Measurements from ENCODE around the gene MLLT1. TPM values are rescaled to one million over a fixed set of nuclear protein-coding genes. Genes with fewer than 3 reads are reported as not detected.

The MLLT1 gene
- total and polyA plus RNA-seq, 10 of the 15 experiments (the other 5 are each of a cell fraction or from before 2014, with no cell fraction given) = 0.16 to 61.1 (median 8.5) TPM

DNA sequence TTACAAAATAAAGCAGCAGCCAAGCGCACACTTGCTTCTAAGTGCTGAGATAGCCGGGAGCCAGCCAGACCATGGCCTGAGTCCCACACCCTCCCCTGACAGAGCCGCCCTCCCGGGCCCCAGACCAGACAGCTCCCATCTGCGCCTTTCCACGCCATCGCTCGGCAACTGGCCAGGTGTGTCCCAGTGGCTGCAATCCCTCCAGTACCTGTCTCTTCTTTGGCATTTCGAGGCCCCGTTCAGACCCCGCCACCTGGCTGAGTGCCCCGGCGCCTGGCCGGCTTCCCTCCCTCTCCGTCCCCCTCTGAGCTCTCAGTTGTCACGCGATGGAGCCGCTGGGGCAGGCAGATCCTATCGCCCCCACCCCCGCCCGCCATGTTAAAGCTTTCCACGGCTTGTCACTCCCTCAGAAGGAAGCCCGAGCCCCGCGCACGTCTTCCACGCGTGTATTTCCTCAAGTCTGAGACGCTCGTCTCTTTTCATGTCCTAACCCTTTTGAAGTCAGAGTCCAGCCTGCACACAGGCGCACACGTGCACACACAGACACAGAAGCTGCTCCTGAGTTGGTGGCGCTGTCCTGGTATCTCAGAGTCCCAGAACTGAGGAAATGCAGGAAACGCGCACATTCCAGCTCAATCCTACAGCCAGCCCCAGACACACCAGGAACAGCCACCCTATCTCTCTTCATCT lies 7.9 kb downstream of the MLLT1 start (continued):
- TF ChIP-seq, protein P1, sequence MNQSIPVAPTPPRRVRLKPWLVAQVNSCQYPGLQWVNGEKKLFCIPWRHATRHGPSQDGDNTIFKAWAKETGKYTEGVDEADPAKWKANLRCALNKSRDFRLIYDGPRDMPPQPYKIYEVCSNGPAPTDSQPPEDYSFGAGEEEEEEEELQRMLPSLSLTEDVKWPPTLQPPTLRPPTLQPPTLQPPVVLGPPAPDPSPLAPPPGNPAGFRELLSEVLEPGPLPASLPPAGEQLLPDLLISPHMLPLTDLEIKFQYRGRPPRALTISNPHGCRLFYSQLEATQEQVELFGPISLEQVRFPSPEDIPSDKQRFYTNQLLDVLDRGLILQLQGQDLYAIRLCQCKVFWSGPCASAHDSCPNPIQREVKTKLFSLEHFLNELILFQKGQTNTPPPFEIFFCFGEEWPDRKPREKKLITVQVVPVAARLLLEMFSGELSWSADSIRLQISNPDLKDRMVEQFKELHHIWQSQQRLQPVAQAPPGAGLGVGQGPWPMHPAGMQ (IDR thresholded peaks at IDR 0.05; ENCODE audit: borderline replicate concordance) = no peak
- TF ChIP-seq, protein P2, sequence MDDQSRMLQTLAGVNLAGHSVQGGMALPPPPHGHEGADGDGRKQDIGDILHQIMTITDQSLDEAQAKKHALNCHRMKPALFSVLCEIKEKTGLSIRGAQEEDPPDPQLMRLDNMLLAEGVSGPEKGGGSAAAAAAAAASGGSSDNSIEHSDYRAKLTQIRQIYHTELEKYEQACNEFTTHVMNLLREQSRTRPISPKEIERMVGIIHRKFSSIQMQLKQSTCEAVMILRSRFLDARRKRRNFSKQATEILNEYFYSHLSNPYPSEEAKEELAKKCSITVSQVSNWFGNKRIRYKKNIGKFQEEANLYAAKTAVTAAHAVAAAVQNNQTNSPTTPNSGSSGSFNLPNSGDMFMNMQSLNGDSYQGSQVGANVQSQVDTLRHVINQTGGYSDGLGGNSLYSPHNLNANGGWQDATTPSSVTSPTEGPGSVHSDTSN (IDR thresholded peaks at IDR 0.05; ENCODE audit: insufficient replicate concordance, low read depth, low read length) = no peak
- TF ChIP-seq FOS (IDR thresholded peaks at IDR 0.05; ENCODE audit: borderline replicate concordance, extremely low read depth, insufficient read length) (no peak), CREB1 (IDR thresholded peaks at IDR 0.05; ENCODE audit: low read depth) (no peak), POLR2AphosphoS5 (IDR thresholded peaks at IDR 0.05; ENCODE audit: low read length) (no peak), RELA (IDR thresholded peaks at IDR 0.05; ENCODE audit: borderline replicate concordance, partially characterized antibody) (no peak)

DNA sequence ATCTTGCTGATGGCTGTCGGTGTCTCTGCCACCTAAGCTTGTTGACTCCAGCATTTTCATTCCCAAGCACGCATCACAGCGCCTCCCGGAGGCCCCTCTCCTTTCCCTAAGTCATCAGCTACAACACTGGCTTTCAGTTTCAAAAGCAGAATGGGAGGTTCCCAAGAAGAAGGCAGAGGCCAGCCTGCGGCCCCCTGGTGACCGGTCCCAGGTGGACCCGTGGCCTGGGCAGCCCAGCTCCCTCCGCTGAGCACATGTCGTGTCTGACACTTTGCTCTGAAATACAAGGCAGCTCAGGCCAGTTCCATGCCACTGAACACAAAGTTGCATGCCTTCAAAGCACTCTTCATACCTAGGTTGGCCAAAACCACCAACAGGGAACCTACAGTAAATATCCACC lies 8.5 kb downstream of the MLLT1 start:
- intact Hi-C loops (cut with micrococcal nuclease; ENCODE audit: unreplicated experiment) = no loop called here
- no TSS peak for BruUV-seq (replicated peaks)
- WGBS (ENCODE audit: insufficient coverage, insufficient replicate concordance, low lambda C conversion rate, missing lambda C conversion rate) = 87% methylated on average over 9 of the region's 9 CpGs
- Histone ChIP-seq H3K9ac (ENCODE audit: control insufficient read depth, insufficient read depth, low read length) (no peak overlapping the region), H4K20me1 (ENCODE audit: control insufficient read depth, insufficient read depth) (peaks cover 4% of the 10 kb centered on the region; the same call in 1 of the 2 replicates), H2AFZ (ENCODE audit: control insufficient read depth, low read depth, low read length) (no peak overlapping the region), H3K4me2 (ENCODE audit: control insufficient read depth, insufficient read depth) (no peak overlapping the region), H3K4me1 (ENCODE audit: control insufficient read depth, insufficient read depth, low read length) (no peaks in the 10 kb centered on the region), H3K9me3 (replicated peaks; ENCODE audit: control insufficient read depth, insufficient read depth, low read length) (no peaks in the 10 kb centered on the region), H3K4me3 (no peak overlapping the region), H3K27me3 (replicated peaks in 1 of 2; ENCODE audit: control insufficient read depth in 2 of 2, insufficient read depth in 2 of 2, low read length in 1 of 2) (no peaks in the 10 kb centered on the region), H3K36me3 (ENCODE audit: control insufficient read depth in 2 of 2, insufficient read depth in 2 of 2, low read length in 1 of 2) (peaks cover 5 to 9% of the 10 kb centered on the region in 2 experiments; a peak in 3 of 4 replicates), H3K79me2 (ENCODE audit: control insufficient read depth, insufficient read depth, low read length) (peaks cover 30% of the 10 kb centered on the region), H3K27ac (ENCODE audit: control insufficient read depth, insufficient read depth) (no peak overlapping the region)
- DNase-seq (ENCODE audit: low read depth, low spot score) (no peak), ATAC-seq (no peak), FAIRE-seq (no peak)
- in situ Hi-C loops (cut with MboI) = no loop called here
- POLR2A ChIA-PET = interaction anchor here (0.6 kb wide), 2 partner anchors 19 to 471 kb away, joined by 3 to 5 read pairs; no protein-coding TSS in a partner anchor
- CTCF ChIA-PET = interaction anchor here (0.6 to 1.3 kb wide), 2 partner anchors 23 to 178 kb away, joined by 3 to 5 read pairs; no protein-coding TSS in a partner anchor
- RAD21 ChIA-PET (ENCODE audit: unreplicated experiment) = no interaction called here
- SMC1A ChIA-PET (ENCODE audit: uncharacterized antibody, unreplicated experiment) = no interaction called here
- TF ChIP-seq SPI1 (IDR thresholded peaks at IDR 0.05; ENCODE audit: borderline replicate concordance, insufficient read depth, low read depth, low read length) (no peak), MTA3 (IDR thresholded peaks at IDR 0.05; ENCODE audit: borderline replicate concordance, low read length) (no peak), SREBF2 (IDR thresholded peaks at IDR 0.05; ENCODE audit: low read length) (no peak), YY1 (IDR thresholded peaks at IDR 0.05; ENCODE audit: low read depth, low read length) (no peak), NFIC (IDR thresholded peaks at IDR 0.05; ENCODE audit: low read depth, low read length) (no peak), NBN (IDR thresholded peaks at IDR 0.05) (no peak), MYC (IDR thresholded peaks at IDR 0.05; ENCODE audit: insufficient read depth, insufficient read length, insufficient replicate concordance, low read length, severe bottlenecking) (no peak), WRNIP1 (IDR thresholded peaks at IDR 0.05; ENCODE audit: borderline replicate concordance, low read depth, low read length) (no peak), ZSCAN29 (IDR thresholded peaks at IDR 0.05) (no peak)
- TF ChIP-seq, protein P3, sequence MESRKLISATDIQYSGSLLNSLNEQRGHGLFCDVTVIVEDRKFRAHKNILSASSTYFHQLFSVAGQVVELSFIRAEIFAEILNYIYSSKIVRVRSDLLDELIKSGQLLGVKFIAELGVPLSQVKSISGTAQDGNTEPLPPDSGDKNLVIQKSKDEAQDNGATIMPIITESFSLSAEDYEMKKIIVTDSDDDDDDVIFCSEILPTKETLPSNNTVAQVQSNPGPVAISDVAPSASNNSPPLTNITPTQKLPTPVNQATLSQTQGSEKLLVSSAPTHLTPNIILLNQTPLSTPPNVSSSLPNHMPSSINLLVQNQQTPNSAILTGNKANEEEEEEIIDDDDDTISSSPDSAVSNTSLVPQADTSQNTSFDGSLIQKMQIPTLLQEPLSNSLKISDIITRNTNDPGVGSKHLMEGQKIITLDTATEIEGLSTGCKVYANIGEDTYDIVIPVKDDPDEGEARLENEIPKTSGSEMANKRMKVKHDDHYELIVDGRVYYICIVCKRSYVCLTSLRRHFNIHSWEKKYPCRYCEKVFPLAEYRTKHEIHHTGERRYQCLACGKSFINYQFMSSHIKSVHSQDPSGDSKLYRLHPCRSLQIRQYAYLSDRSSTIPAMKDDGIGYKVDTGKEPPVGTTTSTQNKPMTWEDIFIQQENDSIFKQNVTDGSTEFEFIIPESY (IDR thresholded peaks at IDR 0.05) = no peak
- TF ChIP-seq, protein P4, sequence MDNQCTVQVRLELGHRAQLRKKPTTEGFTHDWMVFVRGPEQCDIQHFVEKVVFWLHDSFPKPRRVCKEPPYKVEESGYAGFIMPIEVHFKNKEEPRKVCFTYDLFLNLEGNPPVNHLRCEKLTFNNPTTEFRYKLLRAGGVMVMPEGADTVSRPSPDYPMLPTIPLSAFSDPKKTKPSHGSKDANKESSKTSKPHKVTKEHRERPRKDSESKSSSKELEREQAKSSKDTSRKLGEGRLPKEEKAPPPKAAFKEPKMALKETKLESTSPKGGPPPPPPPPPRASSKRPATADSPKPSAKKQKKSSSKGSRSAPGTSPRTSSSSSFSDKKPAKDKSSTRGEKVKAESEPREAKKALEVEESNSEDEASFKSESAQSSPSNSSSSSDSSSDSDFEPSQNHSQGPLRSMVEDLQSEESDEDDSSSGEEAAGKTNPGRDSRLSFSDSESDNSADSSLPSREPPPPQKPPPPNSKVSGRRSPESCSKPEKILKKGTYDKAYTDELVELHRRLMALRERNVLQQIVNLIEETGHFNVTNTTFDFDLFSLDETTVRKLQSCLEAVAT (IDR thresholded peaks at IDR 0.05) = no peak
